ENCODE results near the gene ARID5B.

ARID5B gene

GRCh38 chr10:62085404-62085803 lies 183.9 kb downstream of the ARID5B start:
- H3K36me3 ChIP-seq (ENCODE audit: insufficient read depth, low read length): no peaks in the 10 kb centered on the region
- peaks cover 20% of the 10 kb centered on the region for H3K4me1 ChIP-seq (ENCODE audit: insufficient read depth, low read length)
- ATAC-seq (ENCODE audit: insufficient read depth, low read depth) (no peak), DNase-seq (no peak)
- no peaks in the 10 kb centered on the region for H3K79me2 ChIP-seq (ENCODE audit: insufficient read depth, low read length)
- no peaks in the 10 kb centered on the region for H4K20me1 ChIP-seq (ENCODE audit: insufficient read depth, low read length)
- TF ChIP-seq CTCF (IDR thresholded peaks at IDR 0.05; ENCODE audit: borderline replicate concordance, extremely low read depth, low read length, poor library complexity, severe bottlenecking) (no peak), EZH2 (IDR thresholded peaks at IDR 0.05; ENCODE audit: borderline replicate concordance, low read depth, low read length, severe bottlenecking) (no peak)
- H2AFZ ChIP-seq (ENCODE audit: low read depth, low read length): no peak overlapping the region
- no peaks in the 10 kb centered on the region for H3K27me3 ChIP-seq (ENCODE audit: insufficient read depth, low read length, poor library complexity)
- no peak overlapping the region for H3K9ac ChIP-seq (ENCODE audit: low read depth, low read length)
- H3K27ac ChIP-seq (ENCODE audit: low read length): no peak overlapping the region
- no peaks in the 10 kb centered on the region for H3K9me3 ChIP-seq (ENCODE audit: insufficient read depth, low read length, severe bottlenecking)
- no peak overlapping the region for H3K4me3 ChIP-seq (ENCODE audit: low read depth in 1 of 2, low read length in 2 of 2)
- H3K4me2 ChIP-seq (ENCODE audit: insufficient read depth, low read length): no peak overlapping the region

- no peak overlapping the region for H3K4me2 ChIP-seq (ENCODE audit: insufficient read depth, low read length)
- H3K27ac ChIP-seq (ENCODE audit: low read length): no peak overlapping the region
- H3K79me2 ChIP-seq (ENCODE audit: insufficient read depth, low read length): no peaks in the 10 kb centered on the region
- H3K9ac ChIP-seq (ENCODE audit: low read depth, low read length): no peak overlapping the region
- no peaks in the 10 kb centered on the region for H3K36me3 ChIP-seq (ENCODE audit: insufficient read depth, low read length)
- peaks cover 20% of the 10 kb centered on the region for H3K4me1 ChIP-seq (ENCODE audit: insufficient read depth, low read length)
- no peak overlapping the region for H3K4me3 ChIP-seq (ENCODE audit: low read depth in 1 of 2, low read length in 2 of 2)
- no peaks in the 10 kb centered on the region for H3K9me3 ChIP-seq (ENCODE audit: insufficient read depth, low read length, severe bottlenecking)
- H3K27me3 ChIP-seq (ENCODE audit: insufficient read depth, low read length, poor library complexity): no peaks in the 10 kb centered on the region
- no peak for ATAC-seq (ENCODE audit: insufficient read depth, low read depth)
- no peak overlapping the region for H2AFZ ChIP-seq (ENCODE audit: low read depth, low read length)
- H4K20me1 ChIP-seq (ENCODE audit: insufficient read depth, low read length): no peaks in the 10 kb centered on the region
- DNase-seq: no peak
- TF ChIP-seq CTCF (IDR thresholded peaks at IDR 0.05; ENCODE audit: borderline replicate concordance, extremely low read depth, low read length, poor library complexity, severe bottlenecking): no peak
- TF ChIP-seq EZH2 (IDR thresholded peaks at IDR 0.05; ENCODE audit: borderline replicate concordance, low read depth, low read length, severe bottlenecking): no peak
These were observed 184.3 kb downstream of the ARID5B start for GRCh38 chr10:62085821-62086220.

- H3K36me3 ChIP-seq (ENCODE audit: insufficient read depth, low read length): no peaks in the 10 kb centered on the region
- no peak overlapping the region for H3K4me3 ChIP-seq (ENCODE audit: low read depth in 1 of 2, low read length in 2 of 2)
- TF ChIP-seq CTCF (IDR thresholded peaks at IDR 0.05; ENCODE audit: borderline replicate concordance, extremely low read depth, low read length, poor library complexity, severe bottlenecking) (no peak), EZH2 (IDR thresholded peaks at IDR 0.05; ENCODE audit: borderline replicate concordance, low read depth, low read length, severe bottlenecking) (no peak)
- no peak overlapping the region for H3K9ac ChIP-seq (ENCODE audit: low read depth, low read length)
- no peaks in the 10 kb centered on the region for H3K27me3 ChIP-seq (ENCODE audit: insufficient read depth, low read length, poor library complexity)
- no peak for ATAC-seq (ENCODE audit: insufficient read depth, low read depth)
- no peak overlapping the region for H2AFZ ChIP-seq (ENCODE audit: low read depth, low read length)
- no peak overlapping the region for H3K4me2 ChIP-seq (ENCODE audit: insufficient read depth, low read length)
- no peaks in the 10 kb centered on the region for H3K9me3 ChIP-seq (ENCODE audit: insufficient read depth, low read length, severe bottlenecking)
- no peaks in the 10 kb centered on the region for H3K79me2 ChIP-seq (ENCODE audit: insufficient read depth, low read length)
- no peak for DNase-seq
- peaks cover 14% of the 10 kb centered on the region for H3K4me1 ChIP-seq (ENCODE audit: insufficient read depth, low read length)
- H4K20me1 ChIP-seq (ENCODE audit: insufficient read depth, low read length): no peaks in the 10 kb centered on the region
- H3K27ac ChIP-seq (ENCODE audit: low read length): no peak overlapping the region
These were observed 185.8 kb downstream of the ARID5B start for GRCh38 chr10:62087329-62087728.

- no peak for TF ChIP-seq CTCF (IDR thresholded peaks at IDR 0.05; ENCODE audit: borderline replicate concordance, extremely low read depth, low read length, poor library complexity, severe bottlenecking)
- TF ChIP-seq EZH2 (IDR thresholded peaks at IDR 0.05; ENCODE audit: borderline replicate concordance, low read depth, low read length, severe bottlenecking): no peak
These were observed 187.3 kb downstream of the ARID5B start for GRCh38 chr10:62088786-62089185.

More at GRCh38 chr10:62088786-62089185, 187.3 kb downstream of the ARID5B start:
- Histone ChIP-seq H3K9ac (ENCODE audit: low read depth, low read length) (no peak overlapping the region), H3K4me1 (ENCODE audit: insufficient read depth, low read length) (peaks cover 2% of the 10 kb centered on the region; the same call in 1 of the 2 replicates), H2AFZ (ENCODE audit: low read depth, low read length) (no peak overlapping the region), H3K4me2 (ENCODE audit: insufficient read depth, low read length) (no peak overlapping the region), H3K79me2 (ENCODE audit: insufficient read depth, low read length) (no peaks in the 10 kb centered on the region), H3K27me3 (ENCODE audit: insufficient read depth, low read length, poor library complexity) (no peaks in the 10 kb centered on the region), H3K9me3 (ENCODE audit: insufficient read depth, low read length, severe bottlenecking) (no peaks in the 10 kb centered on the region), H3K4me3 (ENCODE audit: low read depth in 1 of 2, low read length in 2 of 2) (no peak overlapping the region), H3K36me3 (ENCODE audit: insufficient read depth, low read length) (no peaks in the 10 kb centered on the region), H4K20me1 (ENCODE audit: insufficient read depth, low read length) (no peaks in the 10 kb centered on the region), H3K27ac (ENCODE audit: low read length) (no peak overlapping the region)
- DNase-seq: no peak
- ATAC-seq (ENCODE audit: insufficient read depth, low read depth): no peak
